Measurements from ENCODE around the gene B4GALT5.

Gene B4GALT5

GRCh38 chr20:49647550-49647949 is 66.1 kb downstream of the B4GALT5 start:
- DNase-seq (ENCODE audit: low read depth), result peak; percentile 31
- no peak overlapping the region for H3K4me3 ChIP-seq (ENCODE audit: low read length)
- TF ChIP-seq, protein P1, sequence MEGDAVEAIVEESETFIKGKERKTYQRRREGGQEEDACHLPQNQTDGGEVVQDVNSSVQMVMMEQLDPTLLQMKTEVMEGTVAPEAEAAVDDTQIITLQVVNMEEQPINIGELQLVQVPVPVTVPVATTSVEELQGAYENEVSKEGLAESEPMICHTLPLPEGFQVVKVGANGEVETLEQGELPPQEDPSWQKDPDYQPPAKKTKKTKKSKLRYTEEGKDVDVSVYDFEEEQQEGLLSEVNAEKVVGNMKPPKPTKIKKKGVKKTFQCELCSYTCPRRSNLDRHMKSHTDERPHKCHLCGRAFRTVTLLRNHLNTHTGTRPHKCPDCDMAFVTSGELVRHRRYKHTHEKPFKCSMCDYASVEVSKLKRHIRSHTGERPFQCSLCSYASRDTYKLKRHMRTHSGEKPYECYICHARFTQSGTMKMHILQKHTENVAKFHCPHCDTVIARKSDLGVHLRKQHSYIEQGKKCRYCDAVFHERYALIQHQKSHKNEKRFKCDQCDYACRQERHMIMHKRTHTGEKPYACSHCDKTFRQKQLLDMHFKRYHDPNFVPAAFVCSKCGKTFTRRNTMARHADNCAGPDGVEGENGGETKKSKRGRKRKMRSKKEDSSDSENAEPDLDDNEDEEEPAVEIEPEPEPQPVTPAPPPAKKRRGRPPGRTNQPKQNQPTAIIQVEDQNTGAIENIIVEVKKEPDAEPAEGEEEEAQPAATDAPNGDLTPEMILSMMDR (conservative IDR thresholded peaks at IDR 0.05; ENCODE audit: low read length), result no peak

GRCh38 chr20:49646528-49646927 is 67.2 kb downstream of the B4GALT5 start:
- H3K4me3 ChIP-seq (ENCODE audit: low read length), result no peak overlapping the region
- TF ChIP-seq, protein P1 (conservative IDR thresholded peaks at IDR 0.05; ENCODE audit: low read length), result no peak
- DNase-seq (ENCODE audit: low read depth), result no peak

GRCh38 chr20:49646126-49646525 is 67.6 kb downstream of the B4GALT5 start:
- H3K4me3 ChIP-seq (ENCODE audit: low read length), result no peak overlapping the region
- TF ChIP-seq, protein P1 (conservative IDR thresholded peaks at IDR 0.05; ENCODE audit: low read length), result no peak
- DNase-seq (ENCODE audit: low read depth), result peak; percentile 61

- TF ChIP-seq, protein P1 (conservative IDR thresholded peaks at IDR 0.05; ENCODE audit: low read length), result no peak
- H3K4me3 ChIP-seq (ENCODE audit: low read length), result no peak overlapping the region
Measured at GRCh38 chr20:49644980-49645565, 68.6 kb downstream of the B4GALT5 start.

GRCh38 chr20:49642816-49643215 is 70.9 kb downstream of the B4GALT5 start:
- H3K4me3 ChIP-seq (ENCODE audit: low read length), result no peak overlapping the region
- no peak for DNase-seq (ENCODE audit: low read depth)
- TF ChIP-seq, protein P1 (conservative IDR thresholded peaks at IDR 0.05; ENCODE audit: low read length), result no peak

More at GRCh38 chr20:49644980-49645565, 68.6 kb downstream of the B4GALT5 start:
- no peak for DNase-seq (ENCODE audit: low read depth)

- TF ChIP-seq, protein P1 (conservative IDR thresholded peaks at IDR 0.05; ENCODE audit: low read length), result no peak
- no peak overlapping the region for H3K4me3 ChIP-seq (ENCODE audit: low read length)
- no peak for DNase-seq (ENCODE audit: low read depth)
Measured at GRCh38 chr20:49641683-49642656, 71.7 kb downstream of the B4GALT5 start.

Data from AG10803 (cell line).